VCaP (cell line): Measurements from ENCODE around the gene ABCG2.

Experiments used
- H3K27ac ChIP-seq: fragments of 450-650 bp; 2 replicates; pipeline ENCODE4 v1.5.1; 2017
- TF ChIP-seq, protein P1 (sequence below): fragments of 450-650 bp; conservative IDR thresholded peaks from 2 replicates; pipeline ENCODE4 v1.5.1; 2017; ENCODE audit warnings: mild to moderate bottlenecking, moderate library complexity

The ABCG2 gene

DNA sequence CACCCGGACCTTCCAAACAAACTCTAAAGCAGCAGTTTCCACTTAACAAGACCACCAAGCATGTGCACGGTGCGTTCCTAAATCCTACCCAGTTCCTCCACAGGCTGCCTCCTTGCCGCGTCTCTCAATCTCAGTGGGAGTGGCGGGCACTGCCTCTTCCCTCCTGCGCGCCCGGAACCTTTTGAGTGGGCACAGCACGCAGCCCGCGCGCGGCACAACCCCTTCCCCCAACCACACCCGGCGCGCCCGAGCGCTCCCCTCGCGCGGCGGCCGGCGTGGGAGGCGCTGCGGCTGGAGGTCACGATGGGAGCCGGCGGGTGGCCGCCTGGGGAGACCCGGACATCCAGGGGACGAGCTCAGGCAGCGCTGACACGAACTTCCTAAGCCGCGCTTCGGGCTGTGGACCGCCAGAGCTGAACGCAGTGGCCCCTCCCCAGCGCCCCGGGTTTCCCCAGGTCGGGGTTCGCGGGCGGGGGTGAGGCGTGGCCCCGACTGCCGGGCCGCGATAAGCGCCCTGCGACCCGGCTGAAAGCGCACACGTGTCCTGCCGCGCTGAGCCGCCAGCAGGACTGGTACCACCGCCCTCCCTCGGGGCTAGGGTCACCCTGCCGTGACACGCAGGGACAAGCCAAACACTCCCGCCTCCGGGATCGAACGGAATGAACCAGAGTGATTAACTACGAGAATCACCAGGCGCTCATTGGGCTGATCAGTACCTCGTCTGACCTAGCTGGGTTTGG lies at the start of gene ABCG2:
TSS of gene ABCG2 (minus strand) at position 151 of the 740 bp plus-strand sequence. CDS start 18,644 bp downstream, outside the sequence.
- peak within 1 kb of the TSS; percentile 28; the same call in 1 of the 2 replicates for H3K27ac ChIP-seq
- TF ChIP-seq, protein P1, sequence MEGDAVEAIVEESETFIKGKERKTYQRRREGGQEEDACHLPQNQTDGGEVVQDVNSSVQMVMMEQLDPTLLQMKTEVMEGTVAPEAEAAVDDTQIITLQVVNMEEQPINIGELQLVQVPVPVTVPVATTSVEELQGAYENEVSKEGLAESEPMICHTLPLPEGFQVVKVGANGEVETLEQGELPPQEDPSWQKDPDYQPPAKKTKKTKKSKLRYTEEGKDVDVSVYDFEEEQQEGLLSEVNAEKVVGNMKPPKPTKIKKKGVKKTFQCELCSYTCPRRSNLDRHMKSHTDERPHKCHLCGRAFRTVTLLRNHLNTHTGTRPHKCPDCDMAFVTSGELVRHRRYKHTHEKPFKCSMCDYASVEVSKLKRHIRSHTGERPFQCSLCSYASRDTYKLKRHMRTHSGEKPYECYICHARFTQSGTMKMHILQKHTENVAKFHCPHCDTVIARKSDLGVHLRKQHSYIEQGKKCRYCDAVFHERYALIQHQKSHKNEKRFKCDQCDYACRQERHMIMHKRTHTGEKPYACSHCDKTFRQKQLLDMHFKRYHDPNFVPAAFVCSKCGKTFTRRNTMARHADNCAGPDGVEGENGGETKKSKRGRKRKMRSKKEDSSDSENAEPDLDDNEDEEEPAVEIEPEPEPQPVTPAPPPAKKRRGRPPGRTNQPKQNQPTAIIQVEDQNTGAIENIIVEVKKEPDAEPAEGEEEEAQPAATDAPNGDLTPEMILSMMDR = no peak

DNA sequence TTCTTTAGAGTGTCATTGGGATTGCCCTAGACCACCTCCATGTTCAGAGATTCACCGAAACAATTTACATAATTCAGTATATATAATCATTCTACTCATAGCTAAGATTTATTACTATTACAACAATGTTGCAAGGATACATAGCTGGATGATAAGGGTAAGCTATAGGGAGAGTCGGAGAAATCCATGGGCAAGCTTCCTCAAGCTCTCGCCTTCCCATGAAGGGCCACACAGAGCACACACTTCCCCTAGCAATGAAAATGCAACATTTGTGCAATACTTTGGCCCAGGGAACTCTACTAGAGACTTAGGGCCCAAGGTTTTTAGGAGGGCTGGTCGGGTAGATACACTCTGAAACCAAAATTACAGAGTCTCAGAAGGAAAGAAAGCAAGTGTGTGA lies 49.7 kb upstream of the ABCG2 start:
- no peak overlapping the region for H3K27ac ChIP-seq
- TF ChIP-seq, protein P1 = no peak

DNA sequence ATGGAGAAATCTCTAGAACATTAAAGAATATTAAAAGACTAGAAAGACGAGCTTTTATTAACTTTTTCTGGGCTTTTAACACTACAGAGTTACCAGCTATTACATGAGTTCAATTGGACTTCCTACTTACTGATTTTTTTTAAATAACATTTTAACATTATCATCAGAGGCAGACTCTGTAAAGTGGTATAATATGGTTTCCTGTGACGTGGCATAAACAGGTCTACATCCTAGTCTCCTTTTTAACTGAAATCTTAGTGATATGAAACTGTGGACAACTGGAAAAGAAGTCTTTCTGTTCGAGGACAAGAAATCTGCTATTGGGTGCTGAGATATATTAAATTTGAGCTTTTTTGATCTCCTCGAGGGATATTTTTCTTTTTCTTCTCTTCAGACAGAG lies 48.7 kb upstream of the ABCG2 start:
- TF ChIP-seq, protein P1 = no peak
- H3K27ac ChIP-seq = no peak overlapping the region

DNA sequence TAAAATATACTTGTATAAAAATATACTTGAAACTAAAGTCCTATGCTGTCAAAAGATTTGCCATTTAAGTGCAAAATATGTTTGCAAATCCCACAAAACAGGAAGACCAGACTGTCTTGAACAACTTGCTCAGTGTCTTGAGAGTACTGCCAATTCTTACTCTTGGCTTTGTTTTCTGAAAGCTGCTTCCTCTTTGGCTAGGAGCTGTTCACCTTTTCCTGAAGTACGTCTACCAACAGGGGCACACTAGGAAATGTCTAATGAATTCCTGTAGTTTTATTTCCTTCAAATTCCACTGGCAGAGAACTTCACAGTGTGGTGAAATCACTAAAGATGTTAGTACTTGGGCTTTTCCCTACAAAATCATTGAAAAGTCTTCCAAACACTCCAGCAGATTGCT lies 46.4 kb upstream of the ABCG2 start:
- TF ChIP-seq, protein P1 = 0 out of 2 replicates have a peak, but pooled peaks have one; percentile 6
- peak overlapping the region; percentile 57 for H3K27ac ChIP-seq

DNA sequence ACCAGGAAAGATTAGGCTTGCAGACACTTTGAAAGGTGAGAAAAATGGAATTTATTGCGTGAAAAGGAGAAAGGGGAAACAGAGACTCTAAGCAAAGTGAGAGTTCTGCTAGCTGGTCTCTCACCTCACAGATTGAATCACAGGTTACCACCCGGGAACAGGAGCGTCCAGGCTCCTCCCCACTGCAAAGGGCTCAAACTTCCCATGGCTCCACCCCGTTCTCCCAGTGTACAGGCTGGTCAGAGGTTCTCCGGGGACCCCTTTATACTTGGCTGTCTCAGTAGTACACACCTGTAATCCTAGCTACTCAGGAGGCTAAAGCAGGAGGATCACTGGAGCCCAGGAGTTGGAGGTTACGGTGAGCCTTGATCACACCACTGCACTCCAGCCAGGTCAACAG lies 44.0 kb upstream of the ABCG2 start:
- no peak overlapping the region for H3K27ac ChIP-seq
- TF ChIP-seq, protein P1 = no peak

DNA sequence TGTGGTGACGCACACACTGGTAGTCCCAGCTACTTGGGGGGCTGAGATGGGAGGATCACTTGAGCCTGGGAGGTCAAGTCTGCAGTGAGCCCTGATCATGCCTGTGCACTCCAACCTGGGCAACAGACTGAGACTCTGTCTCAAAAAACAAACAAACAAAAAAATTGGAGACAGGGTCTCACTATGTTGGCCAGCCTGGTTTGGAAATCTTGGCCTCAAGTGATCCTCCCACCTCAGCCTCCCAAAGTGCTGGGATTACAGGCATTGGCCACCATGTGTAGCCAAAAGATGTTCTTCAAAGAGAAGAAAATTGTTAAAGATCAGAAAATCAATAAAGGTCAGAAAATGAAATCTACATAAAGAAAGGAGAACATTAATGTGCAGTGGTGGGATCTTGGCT lies 41.7 kb upstream of the ABCG2 start:
- TF ChIP-seq, protein P1 = no peak
- no peak overlapping the region for H3K27ac ChIP-seq

DNA sequence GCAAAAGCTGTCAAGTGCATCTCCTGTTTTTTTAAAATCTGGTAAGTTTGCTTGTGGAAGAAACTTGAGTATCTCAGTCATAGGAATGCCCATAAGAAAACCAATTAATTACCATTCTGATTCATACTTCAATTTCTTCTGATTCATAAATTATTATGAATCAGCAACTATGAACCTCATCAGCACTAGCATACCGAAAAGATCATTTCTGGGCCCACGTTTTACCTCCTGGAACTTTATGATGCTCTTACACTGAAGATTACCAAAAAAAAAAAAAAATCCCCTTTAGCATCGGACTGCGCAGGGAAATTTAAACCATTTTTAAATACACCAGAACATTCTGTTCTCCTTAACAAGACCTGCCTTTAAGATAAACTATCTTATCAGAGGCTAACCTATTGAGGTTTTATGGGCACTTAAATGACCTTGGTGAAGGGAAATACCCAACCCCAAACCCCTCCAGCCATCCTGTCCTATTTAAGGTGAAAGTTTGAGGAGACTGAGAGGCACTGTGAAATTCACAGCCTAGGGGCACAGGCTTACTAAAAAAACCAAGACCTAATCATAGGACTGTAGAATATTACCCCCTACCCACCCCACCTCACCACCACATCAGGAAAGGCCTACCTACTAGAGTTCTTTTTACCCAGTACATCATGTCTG lies 38.2 kb upstream of the ABCG2 start:
- TF ChIP-seq, protein P1 = no peak
- H3K27ac ChIP-seq = peak overlapping the region; percentile 60
